DMS153 treated with DMSO at 0.1 percent for 48 hours (cell line): ENCODE measurements around the gene PIGZ.
A peak's percentile ranks its signal among the peaks of the same experiment; 100 is the strongest.

ENCODE experiments used
- DNase-seq: peaks from one replicate; lab custom pipeline; 2025; ENCODE audit not compliant: unreplicated experiment; lab: John Stamatoyannopoulos, UW

The PIGZ gene, protein sequence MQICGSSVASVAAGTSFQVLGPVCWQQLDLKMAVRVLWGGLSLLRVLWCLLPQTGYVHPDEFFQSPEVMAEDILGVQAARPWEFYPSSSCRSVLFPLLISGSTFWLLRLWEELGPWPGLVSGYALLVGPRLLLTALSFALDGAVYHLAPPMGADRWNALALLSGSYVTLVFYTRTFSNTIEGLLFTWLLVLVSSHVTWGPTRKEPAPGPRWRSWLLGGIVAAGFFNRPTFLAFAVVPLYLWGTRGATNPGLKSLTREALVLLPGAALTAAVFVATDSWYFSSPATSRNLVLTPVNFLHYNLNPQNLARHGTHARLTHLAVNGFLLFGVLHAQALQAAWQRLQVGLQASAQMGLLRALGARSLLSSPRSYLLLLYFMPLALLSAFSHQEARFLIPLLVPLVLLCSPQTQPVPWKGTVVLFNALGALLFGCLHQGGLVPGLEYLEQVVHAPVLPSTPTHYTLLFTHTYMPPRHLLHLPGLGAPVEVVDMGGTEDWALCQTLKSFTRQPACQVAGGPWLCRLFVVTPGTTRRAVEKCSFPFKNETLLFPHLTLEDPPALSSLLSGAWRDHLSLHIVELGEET

DNA sequence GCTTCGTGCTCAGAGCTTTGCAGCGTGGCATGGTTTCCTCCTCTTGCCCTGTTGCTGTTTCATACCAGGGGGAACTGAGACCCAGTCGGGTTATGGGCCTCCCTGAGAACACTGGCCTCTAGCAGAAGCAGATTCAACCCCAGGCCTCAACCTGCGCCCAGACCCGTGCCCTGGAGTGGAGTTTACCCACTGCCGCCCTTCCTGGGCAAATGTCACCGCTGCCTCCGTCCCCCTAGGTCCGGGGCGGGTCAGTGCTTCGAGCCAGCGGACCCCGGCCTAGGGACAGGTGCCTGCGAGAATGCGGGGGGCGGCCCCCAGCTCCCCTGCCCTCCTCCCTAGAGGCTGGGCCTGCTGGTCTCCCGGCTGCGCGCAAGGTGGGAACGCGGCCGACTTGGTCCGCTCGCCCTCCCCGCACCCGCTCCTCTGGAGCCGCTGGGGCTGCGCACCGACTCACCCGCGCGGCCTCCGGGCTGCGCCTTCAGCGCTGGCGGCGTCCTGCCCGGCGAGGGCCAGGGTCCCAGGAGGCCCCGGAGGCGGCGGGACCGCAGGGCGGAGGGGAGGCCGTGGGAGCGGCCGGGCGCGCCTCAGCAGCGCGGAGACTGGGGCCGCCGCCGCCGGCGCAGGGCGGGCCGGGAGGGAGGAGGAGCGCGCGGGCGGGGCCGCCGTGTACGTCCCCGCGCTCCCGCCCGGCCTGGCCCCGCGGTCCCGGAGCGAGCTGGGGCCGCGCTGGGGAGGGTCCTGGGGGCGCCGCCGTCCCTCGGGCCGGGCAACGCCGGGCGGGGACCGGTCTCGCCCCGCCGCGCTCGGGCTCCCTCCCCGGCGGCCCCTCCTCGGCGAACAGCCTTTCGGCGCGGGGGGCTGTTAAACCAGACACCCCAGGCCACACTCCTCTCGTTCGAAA lies at the start of gene PIGZ:
PIGZ (minus strand) TSS at position 601 of the 901 bp plus-strand sequence. CDS start 16,802 bp downstream, outside the sequence.
- no peak for DNase-seq

DNA sequence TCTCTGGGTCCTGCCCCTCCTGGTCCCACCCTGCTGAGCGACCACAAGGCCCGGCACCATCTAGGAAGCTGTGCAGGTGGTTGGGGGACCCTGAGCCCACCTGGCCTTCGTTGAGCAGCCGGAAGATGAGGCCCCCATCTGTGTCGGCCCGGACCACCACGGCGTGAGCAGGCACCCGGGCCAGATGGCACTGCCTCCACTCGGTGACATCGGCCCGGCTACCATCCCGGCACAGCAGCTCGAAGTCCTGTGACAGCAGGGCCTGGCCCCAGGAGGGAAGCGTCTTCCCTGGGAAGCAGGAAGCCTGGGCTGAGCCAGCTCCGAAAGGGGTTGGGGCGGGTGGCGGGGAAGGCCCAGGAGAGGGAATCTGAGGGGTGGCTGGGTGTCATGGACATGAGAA lies 48.4 kb upstream of the PIGZ start:
- no peak for DNase-seq

DNA sequence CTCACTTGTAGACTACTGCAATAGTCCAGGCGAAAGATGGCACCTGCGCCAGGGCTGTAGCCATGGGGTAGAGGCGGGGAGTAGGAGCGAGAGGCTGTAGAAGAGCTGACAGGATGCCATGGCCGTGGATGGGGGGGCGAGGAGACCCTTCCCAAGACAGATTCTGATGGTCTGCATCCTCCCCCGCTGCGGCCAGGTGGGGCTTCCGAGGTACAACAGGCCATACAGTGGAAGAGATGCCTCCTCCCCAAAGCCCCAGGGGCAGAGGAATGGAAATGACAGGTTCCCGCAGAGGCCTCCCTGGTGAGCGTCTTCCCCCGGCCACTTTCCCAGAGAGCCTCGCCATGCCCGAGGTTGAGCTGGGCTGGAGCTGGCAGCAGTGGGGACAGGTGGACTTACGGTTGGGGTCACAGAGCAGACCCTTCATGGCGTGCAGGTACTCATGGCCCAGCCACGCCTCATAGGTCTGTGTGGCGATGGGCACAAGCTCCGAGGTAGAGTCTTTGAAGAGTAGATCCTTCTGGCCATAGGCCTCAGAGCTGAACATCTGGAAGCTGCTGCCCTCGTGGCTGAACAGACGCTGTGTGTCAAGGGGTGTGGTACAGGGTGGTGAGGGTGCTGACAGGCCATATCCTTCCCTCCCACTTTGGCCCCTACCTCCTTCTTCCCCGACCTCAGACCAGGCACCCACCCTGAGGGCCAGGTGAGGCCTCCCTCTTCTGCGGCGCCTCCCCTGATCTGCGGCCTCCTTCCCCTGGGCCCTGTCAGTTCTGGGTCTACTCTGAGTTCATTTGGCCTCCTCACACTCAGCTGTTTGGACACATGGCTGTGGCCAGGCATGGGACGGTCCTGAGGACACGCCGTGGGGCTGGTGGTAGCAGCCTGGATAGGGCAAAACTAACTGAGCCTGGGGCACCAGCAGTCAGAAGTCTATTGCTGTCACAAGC lies 47.4 kb upstream of the PIGZ start:
- no peak for DNase-seq

DNA sequence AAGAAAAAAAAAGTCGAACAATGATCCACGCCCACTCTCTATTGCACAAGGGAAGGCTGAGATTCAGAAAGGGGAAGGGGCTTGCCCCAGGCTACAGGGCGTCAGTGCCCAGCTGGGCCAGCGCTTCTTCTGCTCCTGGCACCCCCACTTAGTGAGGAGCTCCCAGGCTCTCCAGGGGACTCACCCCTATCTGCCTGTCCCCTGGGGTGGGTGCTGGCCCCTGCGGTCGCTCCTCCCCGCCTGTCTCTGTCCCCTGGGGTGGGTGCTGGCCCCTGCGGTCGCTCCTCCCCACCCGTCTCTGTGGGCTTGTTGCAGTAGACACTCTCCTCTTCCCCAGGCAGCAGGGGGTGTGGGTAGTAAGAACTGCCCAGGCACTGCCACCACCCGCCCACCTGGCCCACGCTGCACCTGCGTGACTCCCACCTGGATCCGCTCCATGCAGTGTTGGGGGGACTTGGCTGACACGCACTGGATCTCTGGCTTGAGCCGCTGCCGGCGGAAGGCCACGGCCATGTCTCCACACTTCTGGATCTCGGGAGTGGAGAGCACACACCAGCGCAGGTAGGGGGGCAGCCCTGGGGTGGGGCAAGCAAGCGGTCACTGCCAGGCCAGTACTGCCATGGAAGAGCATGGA lies 46.4 kb upstream of the PIGZ start:
- DNase-seq = no peak

DNA sequence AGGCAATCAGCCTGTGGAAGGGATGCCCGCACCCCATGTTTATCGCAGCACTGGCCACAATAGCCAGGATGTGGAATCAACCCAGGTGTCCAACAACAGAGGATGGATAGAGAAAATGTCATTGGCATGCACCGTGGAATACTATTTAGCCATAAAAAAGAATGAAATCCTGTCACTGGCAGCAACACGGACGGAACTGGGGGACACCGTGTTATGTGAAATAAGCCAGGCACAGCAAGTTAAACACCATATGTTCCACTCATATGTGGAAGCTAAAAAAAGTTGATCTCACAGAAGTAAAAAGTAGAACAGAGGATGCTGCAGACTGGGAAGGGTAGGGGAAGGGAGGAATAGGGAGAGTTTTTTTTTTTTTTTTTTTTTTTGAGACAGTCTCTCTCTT lies 45.4 kb upstream of the PIGZ start:
- DNase-seq = no peak

DNA sequence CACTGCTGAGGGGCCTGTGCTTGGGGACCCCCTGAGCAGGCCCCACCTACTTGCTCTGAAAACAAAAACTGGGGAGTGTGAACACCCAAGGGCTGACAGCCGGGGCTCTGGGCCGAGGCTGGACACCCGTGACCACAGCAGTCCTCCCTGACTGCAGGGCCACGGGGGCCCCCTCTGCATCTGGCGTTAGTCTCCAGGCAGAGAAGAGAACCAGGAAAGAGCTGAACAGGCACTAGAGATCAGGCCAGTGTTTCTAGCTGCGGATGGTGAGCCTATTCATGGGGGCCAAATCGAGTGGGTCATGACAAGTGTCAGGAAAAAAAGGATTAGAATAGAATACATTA lies 43.9 kb upstream of the PIGZ start:
- no peak for DNase-seq

DNA sequence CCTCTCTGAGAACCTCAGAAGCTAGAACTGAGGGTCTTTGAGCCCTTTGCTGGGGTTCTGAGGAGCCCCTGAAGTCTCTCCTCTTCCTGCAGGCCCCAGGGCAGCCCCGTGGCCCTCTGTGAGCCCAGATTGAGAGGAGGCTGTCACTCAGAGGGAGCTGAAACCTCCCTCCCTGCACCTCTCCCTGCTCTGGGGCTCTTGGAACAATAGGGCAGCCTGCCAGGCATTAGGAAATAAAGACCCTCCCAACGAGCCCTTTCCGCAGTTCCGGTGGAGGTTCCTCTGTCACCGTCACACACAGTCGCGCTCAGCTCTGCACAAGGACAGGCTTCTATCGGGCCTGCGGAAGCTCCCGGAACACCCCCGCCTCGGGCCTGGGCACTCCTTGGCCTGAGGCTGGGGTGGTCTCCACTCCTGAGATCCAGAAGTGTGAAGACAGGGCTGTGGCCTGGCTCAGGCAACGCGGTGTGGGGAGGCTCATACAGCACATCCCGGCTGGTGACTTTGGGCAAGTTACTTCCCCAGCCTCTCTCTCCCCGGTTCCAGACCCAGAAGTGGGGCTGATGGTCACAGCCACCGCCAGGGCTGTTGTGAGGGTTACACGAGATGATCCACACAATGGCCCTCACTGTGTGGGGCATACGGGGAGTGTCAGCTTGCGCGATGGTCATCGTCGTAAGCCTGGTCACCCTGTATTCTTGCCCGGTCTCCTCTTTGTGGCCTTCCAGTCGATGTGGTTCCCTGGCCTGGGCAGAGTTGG lies 43.3 kb upstream of the PIGZ start:
- no peak for DNase-seq

DNA sequence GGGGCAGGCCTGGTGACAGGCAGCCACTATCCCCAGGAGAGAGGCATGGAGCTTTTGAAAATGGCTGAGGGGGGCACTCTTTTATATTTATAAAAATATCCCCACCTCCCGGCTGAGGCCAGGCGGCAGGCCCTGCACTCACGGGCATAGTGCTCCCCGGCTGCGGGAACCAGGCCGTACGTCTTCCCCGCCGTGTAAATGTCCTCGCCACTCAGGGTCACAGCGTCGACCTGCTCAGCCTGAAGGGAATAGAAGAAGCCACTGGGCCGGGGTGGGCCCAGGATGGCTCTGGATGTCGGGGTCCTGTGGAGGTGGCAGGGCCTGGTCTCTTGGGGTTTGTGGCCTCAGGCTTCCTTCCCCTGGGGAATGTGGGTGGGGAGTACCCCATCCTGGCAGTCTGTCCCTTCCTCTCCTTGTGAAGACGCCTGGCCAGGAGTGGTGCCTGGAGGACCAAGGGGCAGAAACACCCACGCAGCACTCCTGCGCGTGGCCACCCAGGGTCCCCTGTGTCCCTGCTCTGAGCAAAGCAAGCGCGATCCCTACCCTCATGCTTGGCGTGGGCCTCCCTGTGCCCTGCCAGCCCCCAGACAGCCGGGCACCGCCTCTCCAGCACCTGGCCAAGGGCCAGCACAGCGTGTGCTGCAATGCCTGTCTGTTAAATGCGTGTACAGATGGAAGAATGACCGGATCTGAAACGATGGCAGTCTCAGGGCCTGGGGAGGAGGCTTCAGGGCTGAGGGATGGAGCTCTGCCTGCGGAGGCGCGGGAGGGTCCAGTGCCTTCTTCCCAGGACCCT lies 42.1 kb upstream of the PIGZ start:
- no peak for DNase-seq

DNA sequence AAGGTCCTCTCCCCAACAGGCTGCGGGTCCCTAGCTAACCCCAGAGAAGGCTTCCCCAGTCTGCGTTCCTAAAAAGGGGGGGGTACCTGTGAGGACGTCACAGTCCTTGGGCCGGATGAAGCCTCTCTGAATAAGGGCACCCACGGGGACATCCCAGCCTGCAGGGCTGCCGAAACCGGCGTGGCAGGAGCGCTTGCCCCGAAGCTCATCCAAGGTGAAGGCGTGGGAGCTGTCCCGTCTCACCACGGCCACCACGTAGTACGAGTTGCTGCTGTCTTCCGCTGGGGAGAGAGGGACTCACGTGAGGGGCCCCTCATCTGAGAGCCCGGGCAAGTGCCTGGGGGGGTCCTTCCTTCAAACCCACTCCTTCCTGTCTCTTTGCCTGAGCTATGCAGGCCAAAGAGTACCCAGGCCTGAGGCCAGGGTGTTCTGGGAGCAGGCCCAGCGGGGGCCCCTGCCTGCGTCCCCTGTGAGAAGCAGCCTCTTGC lies 40.9 kb upstream of the PIGZ start:
- DNase-seq = no peak

DNA sequence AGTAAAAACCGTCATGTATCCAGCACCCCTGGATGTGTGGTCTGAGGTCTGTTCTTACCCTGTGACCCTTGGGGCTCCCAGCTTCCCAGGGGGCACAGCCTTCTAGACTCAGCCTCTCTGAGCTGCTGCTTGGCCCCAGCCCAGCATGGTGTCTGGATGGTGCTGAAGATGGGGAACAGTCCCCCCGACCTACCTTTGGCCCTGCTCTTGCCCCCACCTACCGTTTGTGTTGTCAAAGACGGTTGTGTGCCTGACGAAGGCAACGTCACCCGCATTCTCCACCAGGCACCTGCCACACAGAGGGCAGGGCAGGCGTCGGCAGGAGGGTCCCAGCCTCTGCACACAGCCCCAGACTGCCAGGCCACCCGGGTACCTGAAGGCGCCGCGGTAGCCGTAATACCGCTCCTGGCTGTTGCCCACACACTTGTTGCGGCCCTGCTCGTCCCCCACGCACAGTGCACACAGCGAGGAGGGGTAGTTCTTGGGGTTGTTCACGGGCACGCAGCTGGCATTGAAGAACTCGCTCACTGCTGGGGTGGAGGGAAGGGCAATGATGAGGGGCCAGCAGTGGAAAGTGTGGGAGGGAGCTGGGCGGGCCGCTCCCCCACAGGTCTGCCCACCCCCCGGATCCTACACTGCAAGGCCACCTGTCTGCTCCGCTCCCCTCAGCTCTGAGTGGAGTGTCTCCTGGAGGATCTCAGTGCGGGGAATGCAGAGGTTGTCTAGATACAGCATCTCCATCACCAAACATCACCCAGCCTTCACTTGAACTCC lies 40.0 kb upstream of the PIGZ start:
- no peak for DNase-seq

DNA sequence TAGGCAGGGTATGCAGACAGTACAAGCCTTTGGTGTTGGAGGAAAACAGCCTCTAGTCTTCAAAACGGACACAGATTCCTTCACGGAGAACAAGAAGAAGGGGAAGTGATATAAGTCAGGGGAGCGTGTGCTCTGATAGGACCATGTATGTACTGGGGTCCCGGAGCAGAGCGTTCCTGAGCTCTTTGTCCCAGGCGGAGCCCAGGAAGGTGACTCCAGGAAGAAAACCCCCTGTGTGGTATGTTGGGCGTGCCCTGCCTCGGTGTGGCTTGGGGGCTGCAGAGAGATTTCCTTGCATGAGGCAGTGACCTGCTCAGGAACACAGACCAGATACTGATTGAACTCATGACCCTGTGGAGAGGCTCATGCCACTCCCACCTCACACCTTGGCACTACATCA lies 39.3 kb upstream of the PIGZ start:
- no peak for DNase-seq

DNA sequence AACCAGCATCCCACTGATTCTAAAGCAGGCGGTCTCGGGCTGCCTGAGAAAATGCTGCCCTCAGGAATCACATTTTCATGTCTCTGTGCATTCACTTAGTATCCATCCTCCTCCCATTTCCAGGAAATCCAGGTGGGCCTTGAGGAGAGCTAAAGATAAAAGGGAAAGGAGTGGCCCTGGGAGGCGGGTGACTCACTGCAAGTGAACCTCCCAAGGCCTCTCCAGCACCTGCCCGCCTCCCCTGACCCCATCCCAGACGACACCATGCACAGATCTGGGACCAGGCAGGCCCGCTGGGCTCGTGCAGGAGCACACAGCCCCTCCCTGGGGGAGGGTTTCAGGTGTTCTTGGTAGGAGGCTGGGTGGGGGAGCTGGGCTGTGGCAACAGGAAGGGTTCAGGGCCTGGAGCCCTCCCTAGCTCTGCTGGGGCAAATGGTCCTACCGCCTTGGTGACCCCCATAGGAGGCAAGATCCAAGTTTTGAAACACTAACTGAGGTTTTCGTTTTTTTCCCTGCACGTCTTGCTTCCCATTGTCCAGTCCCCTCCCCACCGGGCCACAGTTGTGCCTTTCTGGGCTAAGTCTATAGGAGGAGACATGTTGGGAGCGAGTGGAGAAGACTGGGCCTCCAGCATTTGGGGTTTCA lies 38.8 kb upstream of the PIGZ start:
- no peak for DNase-seq

DNA sequence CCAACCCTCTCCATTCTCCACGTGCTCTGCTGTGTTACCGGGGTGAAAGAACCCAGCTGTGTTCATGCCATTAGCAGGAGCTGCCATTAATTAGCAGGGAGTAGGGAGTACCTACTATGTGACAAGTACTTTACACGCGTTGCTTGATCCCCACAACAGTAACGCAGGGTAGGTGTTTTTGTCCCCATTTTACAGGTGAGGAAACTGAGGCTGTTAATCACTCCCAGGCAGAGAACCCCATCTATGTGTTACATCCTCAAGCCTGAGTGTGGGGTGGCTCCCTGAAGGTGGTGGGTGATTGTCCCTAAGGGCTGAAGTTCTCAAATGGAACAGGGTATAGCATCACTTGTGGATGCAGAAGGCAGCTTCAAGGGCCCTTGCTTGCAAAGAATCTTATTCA lies 38.2 kb upstream of the PIGZ start:
- DNase-seq = no peak

DNA sequence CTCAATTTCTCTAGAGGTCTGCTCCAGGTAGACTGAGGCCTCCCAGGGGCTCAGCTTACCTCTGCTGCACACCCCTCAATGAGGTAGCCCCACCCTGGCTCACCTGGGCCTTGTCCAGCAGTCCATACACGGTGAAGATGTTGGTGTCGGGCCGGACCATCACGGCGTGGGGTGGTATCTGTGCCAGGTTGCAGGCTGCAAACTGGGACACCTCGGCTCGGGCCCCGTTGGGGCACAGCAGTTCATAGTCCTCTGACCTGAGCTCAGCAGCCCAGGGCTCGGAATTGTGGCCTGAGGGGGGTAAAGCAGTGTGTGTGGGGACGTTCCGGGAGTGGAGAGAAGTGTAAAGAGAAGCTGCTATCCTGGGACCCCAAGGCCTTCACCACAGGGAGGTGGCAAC lies 37.8 kb upstream of the PIGZ start:
- DNase-seq = no peak

DNA sequence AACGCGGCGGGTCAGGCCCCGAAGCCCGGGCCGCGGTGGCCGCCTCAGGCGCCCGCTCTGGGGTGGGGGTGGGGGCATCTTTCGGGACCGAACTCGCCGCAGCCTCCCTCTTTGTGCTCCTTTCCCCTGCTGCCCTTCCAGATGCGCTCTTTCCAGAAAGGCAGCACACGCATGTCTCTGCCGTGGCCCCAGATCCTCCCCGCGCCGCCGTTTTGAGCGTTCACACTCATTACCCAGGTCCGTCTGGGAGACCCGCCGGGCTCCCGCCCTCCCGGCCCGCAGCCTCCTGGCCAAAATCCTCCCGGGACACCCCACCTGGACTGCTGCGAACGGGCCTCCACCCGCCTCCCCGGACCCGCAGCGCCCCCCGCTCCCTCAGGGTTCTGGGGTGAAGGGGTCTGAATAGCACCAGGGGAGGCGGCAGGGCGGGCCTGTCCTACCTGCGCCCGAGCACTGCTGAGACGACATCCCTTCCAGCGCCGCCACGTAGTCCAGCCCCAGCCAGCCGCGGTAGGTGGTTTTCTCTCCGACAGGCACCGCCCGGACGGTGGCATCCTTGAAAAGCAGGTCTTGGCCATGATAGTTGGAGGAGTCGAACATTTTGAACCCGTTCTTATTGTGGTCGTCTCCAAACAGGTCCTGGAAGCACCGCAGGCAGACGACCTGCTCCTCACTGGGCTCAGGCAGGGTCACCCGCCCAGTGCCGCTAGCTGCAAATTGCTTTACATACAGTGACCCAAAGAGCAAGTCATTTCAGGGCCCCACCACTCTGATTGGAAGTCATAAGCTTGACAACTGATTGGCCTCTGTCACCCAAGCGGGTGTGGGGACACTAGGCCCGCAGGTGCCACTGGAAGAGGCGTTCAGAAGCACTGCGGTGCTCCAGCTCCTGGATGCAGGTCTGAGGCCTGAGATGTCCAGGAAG lies 35.1 kb upstream of the PIGZ start:
- peak; percentile 37 for DNase-seq

DNA sequence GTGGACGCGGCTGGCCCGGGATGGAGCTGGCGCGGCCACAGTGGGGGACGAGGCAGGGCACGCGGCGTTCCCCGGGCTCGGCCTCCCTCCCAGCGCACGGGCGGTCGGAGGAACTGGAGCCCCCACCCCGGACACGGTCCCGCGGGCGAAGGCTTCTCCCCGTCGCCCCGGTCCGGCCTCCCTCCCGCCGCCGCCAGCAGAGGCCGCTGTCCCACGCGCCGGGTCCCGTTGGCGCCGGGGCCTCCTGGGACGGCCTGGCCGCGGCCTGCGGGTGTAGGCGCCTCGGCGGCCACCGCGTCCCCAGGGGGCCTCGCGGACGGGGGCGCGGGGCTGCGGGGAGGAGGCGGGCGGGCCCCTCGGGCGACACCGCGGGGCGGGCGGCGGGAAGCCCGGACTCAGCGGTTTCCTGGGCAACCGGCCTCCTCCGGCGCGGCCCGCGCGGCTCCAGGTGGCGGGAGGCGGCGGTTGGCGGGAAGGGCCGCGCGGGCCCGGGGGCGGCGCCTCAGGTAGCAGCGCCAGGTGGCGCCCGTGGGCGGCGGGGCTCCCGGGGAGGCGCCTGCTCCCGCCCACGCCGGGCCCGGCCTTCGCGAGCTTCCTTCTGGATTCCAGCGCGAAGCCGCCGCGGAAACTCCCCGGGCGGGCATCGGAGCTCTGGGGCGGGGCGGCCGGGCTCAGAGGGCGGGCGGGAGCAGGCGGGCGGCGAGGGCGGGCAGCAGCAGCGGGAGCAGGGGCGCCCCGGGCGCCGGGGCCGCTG lies 34.2 kb upstream of the PIGZ start:
- DNase-seq = peak; percentile 69
